GM21717 (cell line): Measurements from ENCODE around the gene STON1.
A peak's percentile ranks its signal among the peaks of the same experiment; 100 is the strongest.
"Not testable (repeated sequence)": the region's sequence is repeated elsewhere in the genome, so short reads cannot be mapped to it uniquely, and the experiment has no call there.

Experiments
- ATAC-seq: cut with Tn5 transposase; IDR thresholded peaks from one replicate; pipeline ENCODE4 v1.9.1; 2021; ENCODE audit warnings: mild to moderate bottlenecking, moderate library complexity; ENCODE audit not compliant: unreplicated experiment

Gene STON1, protein sequence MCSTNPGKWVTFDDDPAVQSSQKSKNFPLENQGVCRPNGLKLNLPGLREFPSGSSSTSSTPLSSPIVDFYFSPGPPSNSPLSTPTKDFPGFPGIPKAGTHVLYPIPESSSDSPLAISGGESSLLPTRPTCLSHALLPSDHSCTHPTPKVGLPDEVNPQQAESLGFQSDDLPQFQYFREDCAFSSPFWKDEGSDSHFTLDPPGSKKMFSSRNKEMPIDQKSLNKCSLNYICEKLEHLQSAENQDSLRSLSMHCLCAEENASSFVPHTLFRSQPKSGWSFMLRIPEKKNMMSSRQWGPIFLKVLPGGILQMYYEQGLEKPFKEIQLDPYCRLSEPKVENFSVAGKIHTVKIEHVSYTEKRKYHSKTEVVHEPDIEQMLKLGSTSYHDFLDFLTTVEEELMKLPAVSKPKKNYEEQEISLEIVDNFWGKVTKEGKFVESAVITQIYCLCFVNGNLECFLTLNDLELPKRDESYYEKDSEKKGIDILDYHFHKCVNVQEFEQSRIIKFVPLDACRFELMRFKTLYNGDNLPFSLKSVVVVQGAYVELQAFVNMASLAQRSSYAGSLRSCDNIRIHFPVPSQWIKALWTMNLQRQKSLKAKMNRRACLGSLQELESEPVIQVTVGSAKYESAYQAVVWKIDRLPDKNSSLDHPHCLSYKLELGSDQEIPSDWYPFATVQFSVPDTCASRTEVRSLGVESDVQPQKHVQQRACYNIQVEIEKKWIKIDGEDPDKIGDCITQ

DNA sequence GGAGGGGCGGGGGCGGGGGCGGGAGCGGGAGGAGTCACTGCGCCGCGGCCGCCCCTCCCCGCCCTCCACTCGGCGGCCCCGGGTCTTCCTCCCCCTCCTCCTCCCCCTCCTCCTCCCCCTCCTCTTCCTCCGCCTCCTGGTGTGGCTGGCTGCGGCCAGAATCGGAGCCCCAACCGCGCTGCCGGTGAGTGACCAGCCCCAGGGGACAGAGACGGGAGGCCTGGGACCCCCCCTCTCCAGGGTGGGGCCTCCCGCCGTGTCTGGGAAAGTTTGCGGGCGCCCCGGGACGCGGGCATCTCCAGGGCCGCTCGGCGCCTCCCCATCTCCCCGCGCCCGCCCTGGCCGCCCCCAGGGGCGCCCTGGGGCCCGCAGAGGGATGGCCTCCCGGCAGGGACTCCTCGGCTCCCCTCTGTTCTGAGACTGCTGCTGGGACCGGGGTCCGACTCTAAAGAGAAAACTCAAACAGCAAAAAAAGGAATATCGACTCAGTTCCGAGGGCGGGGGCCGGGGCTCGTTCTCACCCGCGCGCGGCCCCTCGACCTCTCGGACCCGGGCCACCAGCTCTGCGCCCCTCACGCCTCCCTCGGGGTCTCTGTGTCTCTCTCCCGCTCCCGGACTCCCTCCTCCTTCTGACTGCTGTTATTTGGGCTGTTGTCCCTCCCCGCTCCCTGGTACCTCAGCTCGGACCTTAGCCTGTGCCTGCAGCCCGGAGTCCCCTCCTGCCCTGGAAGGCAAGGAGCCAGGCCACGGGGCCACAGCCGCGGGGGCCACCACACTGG lies at the start of gene STON1:
Gene STON1 (plus strand): TSS at position 122 of the 779 bp plus-strand sequence. CDS start 50,480 bp downstream, outside the sequence.
- peak; percentile 58 for ATAC-seq

DNA sequence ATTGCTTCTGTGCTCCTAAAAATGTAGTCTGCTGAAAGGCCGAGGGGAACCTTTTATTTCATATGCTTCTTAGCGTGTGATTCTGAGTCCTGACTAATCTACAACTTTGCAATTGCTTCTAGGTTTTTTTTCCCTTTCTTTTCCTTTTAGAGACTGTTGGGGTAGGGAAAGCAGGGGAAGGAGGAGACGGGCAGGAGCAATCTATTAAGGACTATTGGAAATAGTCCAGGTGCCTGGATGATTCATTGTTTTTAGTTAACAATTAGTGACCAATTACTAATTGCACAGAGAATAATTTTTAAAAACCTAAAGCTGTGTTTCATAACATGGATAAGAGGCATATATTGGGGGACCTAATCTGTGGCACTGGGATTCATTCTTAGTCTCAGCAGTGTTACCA lies 49.4 kb upstream of the STON1 start:
- ATAC-seq, result no peak

DNA sequence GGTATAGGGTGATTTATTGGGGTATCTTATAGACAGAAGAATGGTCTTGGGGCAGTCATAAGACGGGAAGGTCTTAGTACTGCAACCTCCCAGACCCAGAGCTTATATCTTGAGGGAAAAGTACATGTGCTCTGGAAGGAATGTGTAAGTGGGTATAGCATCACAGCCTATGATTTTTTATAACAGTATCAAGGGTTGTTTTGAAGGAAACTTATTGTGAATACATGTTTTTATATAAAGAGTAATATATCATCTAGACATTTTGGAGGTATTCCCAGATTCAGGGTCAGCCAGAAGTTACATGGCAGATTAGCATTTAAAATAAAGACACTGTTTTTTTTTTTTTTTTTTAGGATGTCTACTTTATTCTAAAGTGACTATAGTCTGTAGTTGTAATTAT lies 47.6 kb upstream of the STON1 start:
- ATAC-seq, result no peak

DNA sequence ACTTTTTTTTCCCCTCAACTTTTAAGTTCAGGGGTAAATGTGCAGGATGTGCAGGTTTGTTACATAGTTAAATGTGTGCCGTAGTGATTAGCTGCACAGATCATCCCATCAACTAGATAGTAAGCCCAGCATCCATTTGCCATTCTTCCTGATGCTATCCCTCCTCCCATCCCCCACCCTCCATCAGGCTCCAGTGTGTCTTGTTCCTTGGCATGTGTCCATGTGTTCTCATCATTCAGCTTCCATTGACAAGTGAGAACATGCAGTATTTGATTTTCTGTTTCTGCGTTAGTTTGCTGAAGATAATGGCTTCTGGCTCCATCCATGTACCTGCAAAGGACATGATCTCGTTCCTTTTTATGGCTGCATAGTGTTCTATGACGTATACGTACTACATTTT lies 47.2 kb upstream of the STON1 start:
- no peak for ATAC-seq

DNA sequence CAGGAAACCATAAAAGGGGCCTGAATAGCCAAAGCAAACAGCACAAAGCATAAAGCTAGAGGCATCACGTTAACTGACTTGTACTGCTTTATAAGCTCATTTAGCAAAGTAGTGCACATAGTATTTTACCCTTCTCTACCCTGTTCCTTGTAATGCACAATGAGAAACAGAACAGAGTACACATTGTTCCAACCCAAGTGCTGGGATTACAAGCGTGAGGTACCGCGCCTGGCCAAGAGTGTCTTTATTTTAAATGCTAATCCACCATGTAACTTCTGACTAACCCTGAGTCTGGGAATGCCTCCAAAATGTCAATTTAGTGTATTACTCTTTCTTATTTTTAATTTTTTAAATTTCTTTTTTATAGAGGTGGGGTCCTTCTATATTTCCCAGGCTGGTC lies 46.4 kb upstream of the STON1 start:
- ATAC-seq, result no peak

DNA sequence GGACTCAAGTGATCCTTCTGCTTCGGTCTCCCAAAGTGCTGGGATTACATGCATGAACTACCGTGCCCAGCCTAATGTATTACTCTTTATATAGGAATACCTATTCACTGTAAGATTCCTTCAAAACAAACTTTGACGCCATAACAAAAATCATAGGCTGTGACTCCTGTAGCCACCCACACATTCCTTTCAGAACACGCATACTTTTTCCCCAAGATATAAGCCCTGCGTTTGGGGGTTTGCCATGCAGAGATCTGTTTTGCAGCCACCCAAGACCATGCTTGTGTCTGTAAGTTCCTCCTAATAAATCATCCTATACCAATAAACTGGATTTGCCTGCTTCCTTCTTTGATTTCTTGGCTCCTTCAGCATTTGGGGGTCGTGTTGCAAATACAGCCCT lies 46.0 kb upstream of the STON1 start:
- ATAC-seq, result no peak

DNA sequence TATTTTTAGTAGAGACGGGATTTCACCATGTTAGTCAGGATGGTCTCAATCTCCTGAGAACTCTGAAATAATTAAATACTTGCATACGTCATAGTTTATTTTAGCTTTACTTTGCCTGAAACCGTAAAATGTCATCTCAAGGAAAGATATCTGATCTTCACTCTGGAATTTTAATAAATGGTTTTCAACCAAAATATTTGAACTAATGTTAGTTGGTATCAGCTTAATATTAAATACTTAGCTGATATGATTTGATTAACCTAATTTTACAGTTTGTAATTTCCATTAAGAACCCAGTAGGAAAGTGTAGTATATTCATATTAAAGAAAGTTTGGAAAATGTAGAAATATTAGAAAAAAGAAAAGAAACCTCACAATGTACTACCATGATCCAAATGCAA lies 41.4 kb upstream of the STON1 start:
- ATAC-seq, result no peak

DNA sequence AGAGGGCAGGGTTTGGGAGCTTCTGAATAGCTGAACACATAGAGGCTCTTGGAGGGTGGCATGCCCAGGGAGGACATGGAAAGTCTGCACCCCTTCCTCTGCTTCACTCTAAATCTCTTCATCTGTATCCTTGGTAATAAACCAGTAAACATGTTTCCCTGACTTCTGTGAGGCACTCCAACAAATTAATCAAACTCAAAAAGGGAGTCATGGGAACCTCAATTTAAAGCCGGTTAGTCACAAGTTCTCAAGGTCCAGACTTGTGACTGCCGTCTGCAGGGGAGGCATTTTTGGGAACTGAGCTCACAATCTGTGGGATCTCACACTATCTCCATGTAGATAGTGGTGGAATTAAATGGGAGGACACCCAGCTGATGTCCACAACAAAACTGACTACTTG lies 33.1 kb upstream of the STON1 start:
- ATAC-seq, result no peak

DNA sequence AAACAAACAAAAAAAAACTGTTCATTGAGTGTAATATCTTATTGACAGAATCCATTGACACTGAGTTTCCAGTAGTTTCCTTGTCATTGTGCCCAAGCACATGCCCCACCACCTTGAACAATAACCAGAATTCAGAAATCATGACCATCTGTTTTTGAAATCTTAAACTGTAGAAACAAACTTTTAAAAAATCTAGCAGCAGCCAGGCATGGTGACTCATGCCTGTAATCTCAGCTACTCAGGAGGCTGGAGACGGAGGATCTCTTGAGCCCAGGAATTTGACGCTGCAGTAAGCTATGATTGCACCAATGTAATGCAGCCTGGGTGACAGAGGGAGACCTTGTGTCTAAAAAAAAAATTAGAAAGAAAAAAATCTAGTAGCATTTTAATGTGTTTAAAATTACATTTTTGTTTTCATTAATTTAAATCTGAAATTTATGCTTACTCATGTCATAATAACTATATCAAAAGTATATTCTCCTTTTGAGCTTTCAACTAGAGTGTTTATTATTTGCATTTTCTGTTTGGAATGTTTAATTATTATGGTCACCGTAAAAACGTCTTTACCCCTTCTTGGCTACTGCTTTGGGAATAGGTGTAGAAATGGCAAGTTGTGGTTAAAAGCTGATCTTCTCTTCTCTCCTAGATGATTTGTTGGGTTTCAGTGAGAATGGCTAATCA lies 25.2 kb upstream of the STON1 start:
- ATAC-seq, result no peak

DNA sequence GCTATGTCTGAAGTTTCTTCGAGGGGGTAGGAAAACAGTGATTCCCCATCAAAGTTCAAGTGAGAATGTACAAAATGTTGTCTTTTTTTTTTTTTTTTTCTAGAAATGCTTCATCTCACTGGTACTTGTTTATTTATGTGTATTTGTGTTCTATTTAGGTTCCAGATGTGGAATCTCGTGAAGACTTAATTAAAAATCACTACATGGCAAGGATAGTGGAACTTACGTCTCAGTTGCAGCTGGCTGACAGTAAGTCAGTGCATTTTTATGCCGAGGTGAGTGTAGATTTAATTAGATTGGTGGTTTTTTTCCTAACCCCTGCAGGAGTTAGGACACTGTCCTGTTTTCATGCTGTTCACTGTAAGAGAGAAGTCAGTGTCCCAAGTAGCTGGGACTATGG lies 22.8 kb upstream of the STON1 start:
- no peak for ATAC-seq

DNA sequence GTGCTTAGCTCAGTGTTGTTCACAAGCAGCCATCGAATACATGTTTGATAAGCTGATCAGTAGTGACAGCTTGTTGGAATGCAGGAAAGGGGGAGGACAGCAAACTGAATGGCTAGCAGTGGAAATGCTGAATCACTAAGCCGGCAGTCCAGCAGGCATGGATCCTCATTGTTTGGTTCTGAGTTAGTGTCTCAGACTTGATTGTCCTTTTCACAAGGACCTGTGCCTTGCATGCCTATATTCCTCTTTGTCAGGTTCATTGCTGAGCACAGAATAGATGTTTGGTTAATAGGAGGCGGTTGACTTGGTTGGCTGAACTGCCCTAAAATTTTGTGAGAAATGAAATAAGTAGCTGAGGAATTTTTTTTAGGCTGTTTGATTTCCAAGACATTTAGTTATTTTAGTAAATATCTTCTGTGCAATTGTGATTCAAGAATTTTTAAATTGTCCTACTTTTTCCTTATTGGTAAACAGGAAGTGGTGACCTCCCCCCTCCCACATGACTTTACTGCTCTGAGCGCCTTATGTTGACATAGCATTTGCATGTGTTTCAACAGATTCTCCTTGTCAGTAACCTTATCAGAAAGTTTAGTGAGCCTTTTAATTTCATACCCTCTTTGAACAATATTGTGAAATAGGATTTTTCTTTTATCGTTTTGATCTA lies 21.4 kb upstream of the STON1 start:
- ATAC-seq, result no peak

DNA sequence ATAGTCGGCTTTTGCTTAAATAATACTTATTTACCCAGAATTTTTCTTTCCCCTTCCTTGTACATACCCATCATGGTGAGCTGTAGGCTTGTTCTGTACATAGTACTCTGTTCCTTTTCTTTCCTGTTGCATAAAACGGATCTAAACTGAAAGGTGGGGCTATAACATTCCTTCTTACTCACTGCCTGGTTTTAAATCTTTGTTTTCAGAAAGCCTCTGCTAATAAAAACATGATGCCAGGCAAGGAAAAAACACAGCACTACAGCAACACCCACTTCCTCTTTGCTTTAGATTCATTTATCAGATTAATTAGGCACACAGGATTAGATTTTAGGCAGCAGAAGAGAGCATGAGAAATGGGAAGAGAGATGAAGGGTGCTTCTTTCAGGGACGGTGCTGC lies 19.6 kb upstream of the STON1 start:
- no peak for ATAC-seq

DNA sequence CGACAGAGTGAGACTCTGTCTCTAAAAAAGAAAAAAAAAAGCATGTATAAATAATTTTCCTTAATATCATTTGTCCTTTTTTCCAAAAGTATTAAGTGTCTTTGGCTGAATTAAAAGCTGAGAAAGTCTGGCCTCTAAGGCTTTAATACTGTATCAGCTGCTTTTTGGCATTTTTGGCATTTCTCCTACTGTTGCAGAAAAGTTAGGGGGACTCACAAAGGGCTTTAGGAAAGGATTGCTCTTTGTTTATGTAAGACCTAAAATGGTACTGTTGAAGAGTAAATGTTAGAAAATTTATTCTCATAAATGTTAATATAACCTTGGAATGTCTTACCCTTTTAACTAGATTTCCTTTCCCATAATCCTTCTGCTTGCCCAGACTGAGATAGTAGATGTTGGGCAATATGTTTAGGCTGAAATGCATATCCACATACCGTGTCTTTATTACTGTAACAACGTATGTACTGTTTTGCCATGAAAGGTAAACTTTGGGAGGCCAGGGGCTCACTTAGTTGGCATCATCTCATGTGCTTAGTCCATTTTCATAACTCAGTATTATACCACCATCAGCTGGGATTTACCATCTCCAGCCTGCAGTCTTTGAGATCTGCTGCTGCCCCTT lies 18.0 kb upstream of the STON1 start:
- ATAC-seq, result no peak

DNA sequence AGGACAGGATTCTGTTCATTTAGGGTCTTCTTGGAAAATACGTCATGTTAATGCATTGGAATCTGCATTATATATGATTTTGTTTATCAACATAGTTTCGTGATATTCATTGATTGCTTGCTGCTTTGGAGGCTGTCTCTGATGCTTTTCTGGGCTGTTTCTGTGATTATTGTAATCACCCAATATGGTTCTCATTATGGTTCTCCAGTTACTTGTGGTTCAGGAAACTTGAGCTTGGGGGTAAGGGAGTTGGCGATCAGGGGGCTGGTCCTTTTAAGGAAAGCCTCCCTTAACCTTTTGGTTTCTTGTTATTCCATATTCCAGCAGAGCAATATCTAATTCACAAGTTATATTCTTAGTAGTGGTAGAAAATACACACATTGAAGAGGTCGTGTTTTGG lies 17.4 kb upstream of the STON1 start:
- no peak for ATAC-seq

DNA sequence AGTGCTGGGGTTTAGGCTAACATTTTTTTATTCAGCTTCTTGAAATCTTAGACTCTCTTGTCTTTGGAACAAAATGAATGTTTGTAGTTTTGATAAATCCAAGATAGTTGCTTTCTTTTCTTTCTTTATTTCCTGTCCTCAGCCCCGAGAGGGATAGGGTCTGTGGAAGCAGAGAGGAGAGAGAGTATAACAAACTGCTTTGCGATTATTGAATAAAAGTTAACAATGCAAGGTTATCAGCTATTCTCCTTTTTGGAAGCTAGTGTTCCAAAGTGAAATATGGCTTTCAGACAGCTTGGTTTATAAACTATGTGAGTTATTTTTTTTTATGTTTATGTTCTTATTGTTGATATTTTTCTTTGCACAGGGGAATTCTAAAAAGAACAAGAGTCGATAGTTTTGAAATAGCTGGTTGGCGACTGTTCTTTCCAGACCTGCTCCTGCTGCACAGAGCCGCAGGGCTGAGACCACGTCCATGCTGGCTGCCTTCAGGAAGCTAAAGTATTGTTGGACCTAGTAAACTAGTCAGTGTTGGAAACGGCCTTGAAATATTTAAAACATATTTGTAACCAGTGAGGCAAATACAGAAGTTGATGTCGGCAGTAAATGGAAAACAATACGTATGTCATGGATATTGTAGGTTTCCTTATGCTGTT lies 15.5 kb upstream of the STON1 start:
- ATAC-seq, result no peak

DNA sequence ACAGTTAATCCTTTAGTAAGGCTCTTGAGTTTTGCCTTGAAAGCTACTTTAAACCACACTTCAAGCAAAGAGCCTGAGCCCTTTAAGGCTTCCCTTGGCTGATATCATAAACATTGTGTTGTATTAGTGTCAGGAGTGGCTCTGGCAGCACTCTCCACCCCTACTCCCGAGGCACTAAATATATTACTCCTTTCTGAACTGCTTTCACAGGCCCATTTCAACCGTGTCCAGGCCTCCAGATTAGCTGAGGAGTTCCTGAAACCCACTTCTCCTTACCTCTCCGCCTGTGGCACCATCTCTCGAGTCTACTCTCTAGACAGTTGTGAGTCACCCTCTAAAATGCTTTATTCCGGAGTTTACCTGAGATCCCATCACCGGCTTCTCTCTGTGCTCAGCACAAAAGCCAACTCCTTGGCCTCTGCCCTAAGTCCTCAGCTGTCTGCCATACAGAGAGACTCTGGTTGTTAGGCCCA lies 14.4 kb upstream of the STON1 start:
- ATAC-seq, result no peak

DNA sequence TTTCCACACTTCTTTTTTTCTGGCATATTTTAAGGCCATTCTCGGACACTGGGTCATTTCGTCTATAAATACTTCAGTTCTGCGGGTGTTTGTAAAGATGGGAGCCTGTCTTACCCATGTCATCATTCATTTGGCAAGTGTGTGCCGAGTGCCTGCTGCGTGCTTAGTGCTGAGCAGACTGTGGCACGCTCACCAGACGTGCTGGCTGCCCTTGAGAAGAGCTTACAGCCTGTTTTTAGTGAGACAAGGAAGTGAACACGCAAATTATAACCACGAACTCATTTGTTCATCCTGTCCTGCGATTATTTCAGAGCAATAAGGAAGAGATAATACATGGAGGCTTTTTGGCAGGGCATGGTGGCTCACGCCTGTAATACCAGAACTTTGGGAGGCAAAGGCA lies 10.4 kb upstream of the STON1 start:
- no peak for ATAC-seq

DNA sequence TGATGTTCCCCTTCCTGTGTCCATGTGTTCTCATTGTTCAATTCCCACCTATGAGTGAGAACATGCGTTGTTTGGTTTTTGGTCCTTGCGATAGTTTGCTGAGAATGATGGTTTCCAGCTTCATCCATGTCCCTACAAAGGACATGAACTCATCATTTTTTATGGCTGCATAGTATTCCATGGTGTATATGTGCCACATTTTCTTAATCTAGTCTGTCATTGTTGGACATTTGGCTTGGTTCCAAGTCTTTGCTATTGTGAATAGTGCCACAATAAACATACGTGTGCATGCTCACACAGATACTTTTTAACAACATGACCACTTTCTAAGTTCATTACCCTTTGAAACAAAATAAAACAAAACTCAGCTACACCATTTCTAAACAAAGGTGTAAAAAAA lies 5.2 kb upstream of the STON1 start:
- ATAC-seq, result not testable (repeated sequence)

DNA sequence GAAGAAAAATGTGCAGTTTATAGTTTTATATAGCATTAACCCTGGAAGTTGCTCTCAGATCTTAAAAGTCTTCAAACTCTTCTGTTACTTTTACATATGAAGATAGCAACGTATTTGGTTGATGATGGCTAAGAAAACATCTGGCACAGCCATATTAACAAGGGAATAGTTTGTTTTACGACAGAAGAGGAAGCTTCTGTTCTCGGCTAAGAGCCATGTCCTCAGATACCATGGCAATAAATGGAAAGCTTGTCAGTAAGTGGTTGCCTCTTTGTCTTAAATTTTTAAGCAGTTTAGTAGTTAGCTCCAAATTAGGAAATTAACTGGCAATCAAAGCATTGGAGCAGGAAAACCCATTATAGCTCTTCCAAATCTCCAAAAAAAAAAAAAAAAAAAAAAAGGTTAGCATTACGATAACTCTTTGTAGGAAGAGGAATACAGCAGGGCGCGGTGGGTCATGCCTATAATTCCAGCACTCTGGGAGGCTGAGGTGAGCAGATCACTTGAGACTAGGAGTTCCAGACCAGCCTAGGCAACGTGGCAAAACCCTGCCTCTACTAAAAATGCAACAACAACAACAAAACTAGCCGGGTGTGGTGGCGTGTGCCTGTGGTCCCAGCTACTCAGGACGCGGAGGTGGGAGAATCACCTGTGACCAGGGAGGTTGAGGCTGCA lies 4.5 kb upstream of the STON1 start:
- no peak for ATAC-seq
